GM18907 (cell line): ENCODE results near the gene LDHAL6B.
"Not testable (repeated sequence)": the region's sequence is repeated elsewhere in the genome, so short reads cannot be mapped to it uniquely, and the experiment has no call there.

Source experiments
- ATAC-seq: cut with Tn5 transposase; IDR thresholded peaks from one replicate; pipeline ENCODE4 v1.9.1; 2021; ENCODE audit warnings: mild to moderate bottlenecking, moderate library complexity; ENCODE audit not compliant: unreplicated experiment

Gene LDHAL6B

GRCh38 chr15:59206623-59207183 lies at the start of gene LDHAL6B:
TSS of gene LDHAL6B (plus strand) at chr15:59206843. CDS start at chr15:59206941, 98 bp downstream.
- ATAC-seq, result no peak

DNA sequence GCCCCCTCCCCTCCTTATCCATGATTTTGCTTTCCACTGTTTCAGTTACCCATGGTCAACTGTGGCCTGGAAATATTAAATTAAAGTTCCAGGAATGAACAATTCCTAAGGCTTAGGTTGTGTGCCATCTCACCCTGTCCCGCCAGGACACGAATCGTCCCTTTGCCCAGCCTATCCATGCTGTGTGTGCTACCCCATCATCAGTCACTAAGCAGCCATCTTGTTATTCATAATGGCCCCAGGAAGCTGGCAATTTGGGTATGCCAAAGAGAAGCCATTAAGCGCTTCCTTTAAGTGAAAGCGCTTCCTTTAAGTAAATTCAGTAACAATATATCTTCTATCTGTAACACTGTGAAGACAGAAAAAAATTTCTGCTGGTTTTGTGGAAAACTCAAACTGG lies 49.2 kb upstream of the LDHAL6B start:
- ATAC-seq, result no peak

DNA sequence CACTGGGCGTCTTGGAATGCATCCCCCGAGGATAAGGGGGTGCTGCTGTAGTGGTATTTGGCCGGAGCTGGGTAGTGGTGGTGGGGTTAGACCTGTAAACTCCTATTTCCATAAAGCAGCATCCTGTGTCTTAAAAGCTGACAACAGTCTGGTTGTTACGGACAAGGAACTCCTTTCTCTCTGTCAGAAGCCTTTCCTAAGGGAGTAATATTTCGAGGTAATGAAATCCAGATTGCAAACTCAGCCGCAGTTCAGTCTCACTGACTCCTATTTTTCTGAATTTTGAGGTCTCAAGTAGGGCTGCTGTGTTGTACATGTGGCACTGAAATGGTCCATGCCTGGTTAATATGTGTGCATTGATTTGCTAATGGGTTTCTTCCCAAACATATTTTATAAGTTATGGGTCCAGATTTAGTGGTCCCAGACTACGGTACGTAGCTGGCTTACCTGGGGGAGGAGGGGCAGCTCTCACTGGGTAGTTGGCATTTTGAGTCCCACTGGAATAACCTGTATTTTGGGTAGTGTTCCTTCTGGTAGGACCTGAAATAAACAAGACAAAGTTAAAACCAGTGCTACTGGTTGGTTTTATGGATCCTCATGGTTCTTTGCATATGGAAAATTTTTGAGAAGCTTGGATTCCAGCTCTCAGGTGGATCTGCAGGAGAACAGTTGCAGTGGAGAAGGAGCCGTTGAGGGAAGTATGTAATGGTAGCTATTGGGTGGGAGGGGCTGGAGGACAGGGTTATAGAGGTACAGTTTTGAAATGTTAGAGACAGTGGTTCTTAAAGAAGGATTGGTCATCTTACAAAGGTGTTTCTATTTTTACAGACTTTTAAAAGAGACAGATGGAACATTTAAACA lies 48.6 kb upstream of the LDHAL6B start:
- no peak for ATAC-seq

DNA sequence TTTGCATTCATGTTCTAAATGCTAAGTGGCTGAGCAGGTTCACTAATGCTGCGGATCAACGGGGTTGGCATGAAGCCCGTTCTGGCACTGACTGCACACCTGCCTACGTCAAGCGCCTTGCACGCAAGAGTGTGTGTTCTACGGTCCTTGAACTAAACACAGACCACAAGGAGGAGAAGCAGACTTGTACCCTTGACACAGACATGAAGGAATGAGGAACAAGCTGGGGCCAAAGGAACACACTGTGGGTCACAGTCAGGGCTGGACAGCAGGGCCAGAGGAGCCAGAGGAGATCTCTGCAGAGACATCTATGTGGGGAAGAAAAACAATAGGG lies 48.0 kb upstream of the LDHAL6B start:
- ATAC-seq, result no peak

GRCh38 chr15:59159210-59159609 lies 47.4 kb upstream of the LDHAL6B start:
- ATAC-seq, result no peak

DNA sequence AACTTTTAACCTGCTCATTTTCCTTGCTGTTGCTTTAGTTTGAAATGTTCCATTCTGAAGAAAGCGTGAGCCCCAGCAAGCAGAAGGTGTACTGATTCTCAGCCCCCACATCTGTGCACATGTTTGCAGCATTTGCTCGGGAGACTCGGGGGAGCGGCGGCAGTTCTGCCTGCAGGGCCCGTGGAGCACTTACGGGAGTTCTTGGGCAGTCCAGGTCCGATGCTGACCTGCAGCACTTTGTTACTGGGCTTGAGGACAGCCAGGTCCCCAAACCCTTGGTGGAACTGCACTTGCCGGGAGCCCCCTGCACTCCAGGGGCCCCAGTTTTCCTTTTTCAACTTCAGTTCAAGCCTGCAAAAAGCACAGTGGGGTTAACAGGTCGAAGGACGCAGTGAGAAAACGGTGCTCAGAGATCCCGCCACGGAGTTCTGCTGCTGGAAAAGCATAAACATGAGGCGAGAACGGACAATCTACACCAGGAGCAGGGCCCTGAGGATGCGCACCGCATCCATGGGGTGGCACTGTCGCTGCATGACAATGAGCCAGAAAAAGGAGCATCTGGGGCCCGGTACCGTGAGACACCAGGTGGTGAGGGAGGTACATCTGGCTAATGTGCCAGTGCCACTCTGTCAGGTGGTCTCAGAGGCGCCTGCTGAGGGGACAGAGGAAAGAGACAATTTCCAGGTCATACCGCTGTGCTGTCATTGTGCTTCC lies 45.6 kb upstream of the LDHAL6B start:
- no peak for ATAC-seq

- ATAC-seq, result not testable (repeated sequence)
These were observed 44.6 kb upstream of the LDHAL6B start for GRCh38 chr15:59162080-59162479.

GRCh38 chr15:59165726-59166125 lies 40.9 kb upstream of the LDHAL6B start:
- ATAC-seq, result no peak

DNA sequence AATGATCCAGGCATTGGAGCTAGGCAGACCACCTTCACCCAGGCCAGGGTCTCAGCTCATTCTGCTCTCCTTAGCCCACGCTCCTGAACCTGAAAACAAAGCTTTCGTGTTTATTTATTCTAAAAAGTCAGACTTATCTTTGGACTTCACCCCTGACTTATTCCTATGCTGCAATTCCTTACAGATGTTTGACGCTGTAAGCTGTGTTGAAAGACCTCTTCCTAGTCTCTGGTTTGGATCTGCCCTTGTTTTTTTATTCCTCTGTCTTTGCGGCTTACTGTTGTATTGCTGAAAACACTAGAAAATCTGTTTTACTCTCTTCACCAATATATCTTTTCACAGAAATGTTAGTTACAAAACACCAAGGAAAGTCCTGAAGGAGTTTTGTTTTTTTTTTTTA lies 40.5 kb upstream of the LDHAL6B start:
- no peak for ATAC-seq

GRCh38 chr15:59166601-59167265 lies 39.9 kb upstream of the LDHAL6B start:
- no peak for ATAC-seq

GRCh38 chr15:59168536-59168935 lies 38.1 kb upstream of the LDHAL6B start:
- no peak for ATAC-seq

DNA sequence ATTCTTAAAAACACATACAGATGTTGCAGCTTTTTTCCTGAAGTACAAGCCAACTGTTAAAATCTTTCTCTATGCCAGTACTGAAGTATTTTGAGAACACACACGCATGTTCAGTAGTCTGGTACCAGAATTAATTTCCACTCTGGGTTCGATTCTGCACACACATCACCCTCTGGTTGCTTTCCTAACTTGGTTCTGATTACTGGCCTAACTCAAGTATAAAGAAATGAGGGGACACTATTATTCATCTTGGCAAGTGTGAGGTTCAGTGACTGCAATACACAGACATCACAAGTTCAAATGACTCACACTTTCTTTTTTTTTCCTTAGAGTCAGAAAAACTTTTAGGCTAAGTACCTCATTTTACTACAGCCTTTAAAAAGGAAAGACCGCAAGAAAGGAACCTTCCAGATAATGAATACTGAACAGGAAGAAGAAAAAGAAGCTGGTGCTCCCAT lies 37.4 kb upstream of the LDHAL6B start:
- ATAC-seq, result no peak

GRCh38 chr15:59170295-59171066 lies 36.2 kb upstream of the LDHAL6B start:
- no peak for ATAC-seq

DNA sequence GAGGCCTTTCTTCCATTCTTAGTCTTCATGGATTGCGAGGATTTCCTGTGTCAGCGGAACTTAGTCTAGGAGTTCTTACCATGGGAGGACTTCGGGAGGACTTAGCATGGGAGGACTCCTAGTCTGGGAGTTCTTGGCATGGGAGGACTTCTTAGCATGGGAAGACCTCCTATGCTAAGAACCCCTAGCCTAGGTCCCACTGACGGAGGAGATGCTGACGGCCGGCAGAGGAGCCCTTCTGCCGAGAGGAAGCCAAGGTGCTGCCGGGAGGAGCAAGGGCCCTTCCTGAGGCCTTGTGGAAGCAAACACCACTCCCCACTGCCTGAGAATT lies 35.6 kb upstream of the LDHAL6B start:
- no peak for ATAC-seq

DNA sequence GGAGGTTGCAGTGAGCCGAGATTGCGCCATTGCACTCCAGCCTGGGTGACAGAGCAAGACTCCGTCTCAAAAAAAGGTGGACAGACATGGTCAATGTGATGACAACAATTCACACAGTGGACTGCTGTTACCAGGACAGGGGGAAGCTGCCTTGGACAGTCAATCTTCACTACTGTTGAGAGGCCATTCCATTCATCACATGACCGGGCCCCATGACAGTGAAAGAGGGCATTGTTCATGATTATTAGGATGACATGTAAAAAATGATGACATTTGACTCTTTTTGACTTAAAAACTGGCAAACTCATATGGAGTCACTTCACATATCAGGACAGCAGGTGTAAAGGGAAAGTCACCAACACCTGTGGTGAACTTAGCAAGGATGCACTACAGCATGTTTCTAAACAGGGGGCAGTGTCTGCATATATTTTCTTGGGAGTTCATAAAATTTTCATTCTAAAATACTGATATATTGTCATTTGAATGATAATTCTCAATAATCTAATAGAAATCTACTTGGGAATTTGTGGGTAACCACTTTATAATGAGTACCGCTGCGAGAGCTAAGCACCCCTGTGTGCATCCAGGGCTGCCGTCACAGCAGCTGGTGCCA lies 34.2 kb upstream of the LDHAL6B start:
- ATAC-seq, result no peak

GRCh38 chr15:59173194-59173593 lies 33.4 kb upstream of the LDHAL6B start:
- ATAC-seq, result no peak

DNA sequence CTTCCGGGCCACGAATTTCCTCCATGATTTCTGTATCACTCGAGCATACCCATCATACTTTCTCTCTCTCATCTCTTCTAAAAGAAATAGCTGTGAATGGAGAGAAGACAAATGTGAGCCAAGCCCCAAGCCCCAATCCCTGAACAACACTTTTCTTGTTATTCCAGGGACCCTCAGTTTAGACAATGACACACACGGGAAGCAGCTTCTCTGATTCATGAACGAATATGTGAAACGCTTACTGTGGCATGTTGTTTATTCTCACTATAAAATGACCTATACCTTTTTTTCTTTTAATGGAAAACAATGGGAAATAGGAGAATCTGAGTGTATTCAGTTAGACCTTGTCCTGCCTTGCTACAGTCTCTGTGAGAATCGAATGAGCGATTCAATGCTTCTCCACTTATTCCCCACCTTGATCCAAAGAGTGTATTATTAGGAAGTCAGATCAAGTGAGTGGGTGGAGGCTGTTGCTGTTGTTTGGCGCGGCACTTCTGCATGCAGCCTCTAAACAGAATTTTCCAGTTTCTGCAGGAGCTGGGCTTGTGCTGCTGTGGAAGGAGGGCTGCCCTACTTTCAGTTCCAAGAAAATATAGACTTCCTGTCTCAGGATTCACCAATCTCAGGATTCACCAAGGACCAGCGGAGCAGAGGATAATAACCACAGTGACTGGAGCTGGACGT lies 32.4 kb upstream of the LDHAL6B start:
- no peak for ATAC-seq

DNA sequence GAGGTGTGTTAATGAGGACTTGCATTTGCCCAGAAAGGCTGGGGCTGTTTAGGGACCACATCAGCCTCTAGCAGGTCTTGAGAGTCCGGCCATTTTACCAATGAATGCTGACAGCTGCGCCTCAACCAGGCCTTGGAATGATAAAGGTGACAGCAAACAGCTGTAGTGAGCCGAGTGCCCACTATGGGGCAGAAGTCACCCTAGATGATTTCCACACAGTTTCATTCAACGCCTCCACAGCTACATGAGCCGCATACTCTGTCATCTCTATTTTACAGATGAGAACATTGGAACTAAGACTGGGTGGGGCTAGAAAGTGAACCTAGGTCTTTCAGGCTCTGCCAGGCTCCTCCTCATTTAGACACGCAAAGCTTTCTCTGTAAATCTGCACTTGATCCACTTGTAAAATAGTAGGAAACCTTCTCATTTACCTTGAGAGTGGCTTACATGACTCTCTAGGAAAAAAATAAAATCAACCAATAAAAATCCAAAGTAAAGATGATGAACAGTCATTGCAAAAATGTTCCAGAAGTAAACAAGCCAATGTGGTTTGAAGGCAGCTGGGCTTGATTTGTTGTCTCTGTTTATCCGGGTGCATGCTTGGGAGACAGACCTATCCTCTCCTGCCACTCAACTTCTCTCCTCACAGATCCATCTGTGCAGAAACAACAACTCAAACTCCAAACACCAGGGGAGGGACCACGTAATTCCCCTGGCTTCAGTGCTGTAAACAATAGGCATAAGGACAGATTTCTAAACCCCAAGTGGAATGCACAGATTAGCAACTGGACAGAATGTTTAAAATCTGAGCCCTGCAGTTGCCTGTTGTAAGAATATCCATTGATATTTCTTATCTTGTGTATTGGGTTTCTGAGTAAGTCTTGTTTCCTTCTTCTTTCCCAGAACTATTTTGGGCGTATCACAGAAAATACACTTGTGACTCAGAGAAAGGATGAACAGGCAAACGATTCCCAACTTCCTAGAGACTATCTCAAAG lies 31.5 kb upstream of the LDHAL6B start:
- ATAC-seq, result no peak
